ENCODE results near the gene RYR2. TPM values are rescaled to one million over a fixed set of nuclear protein-coding genes. Genes with fewer than 3 reads are reported as not detected.

RYR2 gene
- total RNA-seq, 4 donors from 2014 or later = 0.20 to 0.60 (median 0.32) TPM

GRCh38 chr1:237673631-237674030 lies 631.6 kb downstream of the RYR2 start:
- Histone ChIP-seq H3K4me3 (no peak overlapping the region), H3K27ac (no peak overlapping the region), H3K9me3 (no peaks in the 10 kb centered on the region), H3K36me3 (no peaks in the 10 kb centered on the region), H3K27me3 (no peaks in the 10 kb centered on the region), H3K4me1 (no peaks in the 10 kb centered on the region)
- no peak for DNase-seq (ENCODE audit: low spot score in 2 of 2)
- no peak for TF ChIP-seq CTCF (IDR thresholded peaks at IDR 0.05)
- no peak for TF ChIP-seq POLR2A (IDR thresholded peaks at IDR 0.05)
- TF ChIP-seq EP300 (IDR thresholded peaks at IDR 0.05) = no peak
- 77 to 82% methylated on average over 3 of the region's 3 CpGs for WGBS, 2 donors

- Histone ChIP-seq H3K4me3 (no peak overlapping the region), H3K27ac (no peak overlapping the region), H3K9me3 (no peaks in the 10 kb centered on the region), H3K36me3 (no peaks in the 10 kb centered on the region), H3K4me1 (no peaks in the 10 kb centered on the region), H3K27me3 (no peaks in the 10 kb centered on the region)
- 21 to 28% methylated on average over 3 of the region's 3 CpGs for WGBS, 2 donors
- no peak for DNase-seq (ENCODE audit: low spot score in 2 of 2)
- no peak for TF ChIP-seq POLR2A (IDR thresholded peaks at IDR 0.05)
- no peak for TF ChIP-seq EP300 (IDR thresholded peaks at IDR 0.05)
- TF ChIP-seq CTCF (IDR thresholded peaks at IDR 0.05) = no peak
These were observed 636.0 kb downstream of the RYR2 start for GRCh38 chr1:237677979-237678378.

- WGBS, 2 donors = 80 to 90% methylated on average over 6 of the region's 6 CpGs
- Histone ChIP-seq H3K27me3 (no peaks in the 10 kb centered on the region), H3K27ac (no peak overlapping the region), H3K4me3 (no peak overlapping the region), H3K9me3 (no peaks in the 10 kb centered on the region), H3K36me3 (no peaks in the 10 kb centered on the region), H3K4me1 (no peaks in the 10 kb centered on the region)
- no peak for TF ChIP-seq EP300 (IDR thresholded peaks at IDR 0.05)
- TF ChIP-seq CTCF (IDR thresholded peaks at IDR 0.05) = no peak
- no peak for DNase-seq (ENCODE audit: low spot score in 2 of 2)
These were observed 637.7 kb downstream of the RYR2 start for GRCh38 chr1:237679687-237680086.

GRCh38 chr1:237681210-237681609 lies 639.2 kb downstream of the RYR2 start:
- TF ChIP-seq POLR2A (IDR thresholded peaks at IDR 0.05) (no peak), EP300 (IDR thresholded peaks at IDR 0.05) (no peak)
- WGBS, 2 donors = 72 to 91% methylated on average over 6 of the region's 6 CpGs
- no peak overlapping the region for H3K4me3 ChIP-seq
- H3K27me3 ChIP-seq = no peaks in the 10 kb centered on the region
- H3K36me3 ChIP-seq = no peaks in the 10 kb centered on the region
- H3K4me1 ChIP-seq = no peaks in the 10 kb centered on the region
- DNase-seq (ENCODE audit: low spot score in 2 of 2) = no peak
- H3K9me3 ChIP-seq = no peaks in the 10 kb centered on the region
- no peak overlapping the region for H3K27ac ChIP-seq

- no peak overlapping the region for H3K4me3 ChIP-seq
- 89 to 91% methylated on average over 6 of the region's 6 CpGs for WGBS, 2 donors
- no peaks in the 10 kb centered on the region for H3K9me3 ChIP-seq
- no peaks in the 10 kb centered on the region for H3K27me3 ChIP-seq
- no peaks in the 10 kb centered on the region for H3K36me3 ChIP-seq
- DNase-seq (ENCODE audit: low spot score in 2 of 2) = no peak
- no peak for TF ChIP-seq CTCF (IDR thresholded peaks at IDR 0.05)
- no peak for TF ChIP-seq POLR2A (IDR thresholded peaks at IDR 0.05)
- no peak for TF ChIP-seq EP300 (IDR thresholded peaks at IDR 0.05)
- H3K27ac ChIP-seq = no peak overlapping the region
- H3K4me1 ChIP-seq = no peaks in the 10 kb centered on the region
These were observed 642.3 kb downstream of the RYR2 start for GRCh38 chr1:237684236-237684635.

- WGBS, 2 donors = 15 to 32% methylated on average over 1 of the region's 1 CpG
These were observed 643.6 kb downstream of the RYR2 start for GRCh38 chr1:237685551-237685950.

More at GRCh38 chr1:237685551-237685950, 643.6 kb downstream of the RYR2 start:
- Histone ChIP-seq H3K27me3 (no peaks in the 10 kb centered on the region), H3K36me3 (no peaks in the 10 kb centered on the region), H3K9me3 (no peaks in the 10 kb centered on the region), H3K4me1 (no peaks in the 10 kb centered on the region), H3K4me3 (no peak overlapping the region), H3K27ac (no peak overlapping the region)
- TF ChIP-seq CTCF (IDR thresholded peaks at IDR 0.05) = no peak
- TF ChIP-seq EP300 (IDR thresholded peaks at IDR 0.05) = no peak
- TF ChIP-seq POLR2A (IDR thresholded peaks at IDR 0.05) = no peak
- no peak for DNase-seq (ENCODE audit: low spot score in 2 of 2)

All from tibial nerve (tissue), 4 donors.